K562 (cell line): Measurements from ENCODE around the gene PTPRC. TPM values are rescaled to one million over a fixed set of nuclear protein-coding genes. Genes with fewer than 3 reads are reported as not detected.

ENCODE experiments used
- ATAC-seq: fragments of 200-7000 bp; cut with Tn5 transposase; 3 replicates; pipeline ENCODE4 v1.9.1; 2020; ENCODE audit warnings: moderate library complexity
- BruUV-seq: library from RNA; stranded (reverse); fragments of 400-500 nt; replicated peaks from 2 replicates; lab custom pipeline; 2021; lab: Mats Ljungman, UMichigan
- CTCF ChIA-PET: fragments of 300-600 bp; formaldehyde crosslinking; extraction: SDS; loops from one replicate; lab custom pipeline; 2021; ENCODE audit warnings: low intra/inter-chr PET ratio; lab: Yijun Ruan, JAX
- POLR2A ChIA-PET: fragments of 300-600, 350-650 bp; sonication (Branson Sonifier 250); formaldehyde crosslinking; extraction: SDS; loops from one replicate; lab custom pipeline; 2021; ENCODE audit warnings: antibody characterized with exemption, inconsistent platforms; lab: Yijun Ruan, JAX
- DNase-seq, 4 experiments: peaks; one replicate each; pipeline versions ENCODE4 v3.0.0 to v3.0.0-alpha.2; 2011 to 2018; ENCODE audit warnings: low spot score in 3 of 4, mixed read lengths in 3 of 4; ENCODE audit errors: extremely low read depth in 1 of 4
- FAIRE-seq: peaks from 2 replicates; lab custom pipeline; 2011; peaks lifted over from hg19 to GRCh38; lab: Jason Lieb, UNC
- H2AFZ ChIP-seq: 2 replicates; pipeline ENCODE4 v1.6.0; 2011; ENCODE audit warnings: low read depth, low read length, control low read depth, inconsistent platforms
- H3K27ac ChIP-seq: fragments of 200-600 bp; 3 replicates; pipeline ENCODE4 v1.8.0; 2011; ENCODE audit warnings: low read depth, mild to moderate bottlenecking, control low read depth, inconsistent platforms, low read length, moderate library complexity, mixed read lengths; ENCODE audit errors: extremely low read depth
- H3K27me3 ChIP-seq, 2 experiments: fragments of 300-600 bp in 1 of 2; 2 replicates in 1 of 2; 3 replicates in 1 of 2; pipeline versions ENCODE4 v1.6.0 to v1.8.0; 2011; ENCODE audit warnings: inconsistent platforms in 2 of 2, low read length in 2 of 2, mild to moderate bottlenecking in 1 of 2, mixed read lengths in 1 of 2, moderate library complexity in 1 of 2; ENCODE audit not compliant: control insufficient read depth in 2 of 2, insufficient read depth in 2 of 2
- H3K36me3 ChIP-seq: fragments of 300-600 bp; 3 replicates; pipeline ENCODE4 v1.8.0; 2011; ENCODE audit warnings: mild to moderate bottlenecking, low read length, inconsistent platforms; ENCODE audit not compliant: control insufficient read depth, insufficient read depth
- H3K4me1 ChIP-seq, 2 experiments: fragments of 200-600 bp in 1 of 2; replicated peaks in 1 of 2; 2 replicates in 1 of 2; 3 replicates in 1 of 2; pipeline versions ENCODE4 v1.5.1 to v1.8.0; 2011; ENCODE audit warnings: inconsistent platforms in 2 of 2, low read length in 2 of 2, mild to moderate bottlenecking in 1 of 2, mixed read lengths in 1 of 2, moderate library complexity in 1 of 2; ENCODE audit not compliant: control insufficient read depth in 2 of 2, insufficient read depth in 2 of 2
- H3K4me2 ChIP-seq: 2 replicates; pipeline ENCODE4 v1.6.1; 2011; ENCODE audit warnings: low read length, control low read depth, inconsistent platforms, mixed read lengths; ENCODE audit not compliant: insufficient read depth
- H3K4me3 ChIP-seq: fragments of 200-600 bp; sonication (generic), shearing (Covaris generic); 2 replicates; pipeline ENCODE4 v1.5.1; 2016; ENCODE audit warnings: control low read depth, inconsistent platforms
- H3K79me2 ChIP-seq: fragments of 200-600 bp; 3 replicates; pipeline ENCODE4 v1.8.0; 2011; ENCODE audit warnings: low read length, inconsistent platforms; ENCODE audit not compliant: control insufficient read depth, insufficient read depth
- H3K9ac ChIP-seq, 2 experiments: 2 replicates each; pipeline versions ENCODE4 v1.6.0 to v1.6.1; 2011; ENCODE audit warnings: low read depth in 2 of 2, low read length in 2 of 2, control low read depth in 1 of 2, inconsistent platforms in 1 of 2, mild to moderate bottlenecking in 1 of 2, mixed read lengths in 1 of 2; ENCODE audit not compliant: insufficient read depth in 1 of 2
- H3K9me1 ChIP-seq: one replicate; pipeline ENCODE4 v1.6.0; 2011; ENCODE audit warnings: inconsistent platforms, mild to moderate bottlenecking, low read length, moderate library complexity; ENCODE audit not compliant: control insufficient read depth, insufficient read depth
- H3K9me3 ChIP-seq: replicated peaks from 2 replicates; pipeline ENCODE4 v1.5.1; 2011; ENCODE audit warnings: low read depth, low read length, inconsistent platforms; ENCODE audit not compliant: control insufficient read depth, insufficient read depth
- H4K20me1 ChIP-seq: replicated peaks from 2 replicates; pipeline ENCODE4 v1.6.1; 2011; ENCODE audit warnings: low read length, inconsistent platforms, mixed read lengths; ENCODE audit not compliant: control insufficient read depth, insufficient read depth
- ARID3B ChIP-seq: fragments of 250-450 bp; sonication (Bioruptor Pico); IDR thresholded peaks from 2 replicates; pipeline ENCODE4 v1.4.0; 2020; ENCODE audit warnings: borderline replicate concordance
- BHLHE40 ChIP-seq: IDR thresholded peaks from 2 replicates; pipeline ENCODE4 v1.6.1; 2011; ENCODE audit warnings: low read length, improper control_type of control experiment
- CBX5 ChIP-seq: IDR thresholded peaks from 2 replicates; pipeline ENCODE4 v1.6.1; 2014; ENCODE audit warnings: low read depth, borderline replicate concordance
- CCAR2 ChIP-seq: fragments of 200-400 bp; formaldehyde crosslinking; IDR thresholded peaks from 2 replicates; pipeline ENCODE4 v1.6.1; 2017; ENCODE audit warnings: mild to moderate bottlenecking, low read depth, low read length
- DPF2 ChIP-seq: fragments of 450-650 bp; IDR thresholded peaks from 2 replicates; pipeline ENCODE4 v1.6.1; 2016
- FOXK1 ChIP-seq: sonication (generic); formaldehyde crosslinking; IDR thresholded peaks from 2 replicates; pipeline ENCODE4 v1.8.0; 2022; ENCODE audit warnings: missing genetic modification reagents, mild to moderate bottlenecking, borderline replicate concordance
- KDM4B ChIP-seq, 2 experiments: fragments of 450-650 bp in 1 of 2; sonication (generic) in 1 of 2; IDR thresholded peaks; 2 replicates each; pipeline ENCODE4 v1.6.1; 2016 to 2017; ENCODE audit warnings: borderline replicate concordance in 2 of 2, antibody characterized with exemption in 1 of 2, low read depth in 1 of 2, mild to moderate bottlenecking in 1 of 2
- L3MBTL2 ChIP-seq: fragments of 450-650 bp; IDR thresholded peaks from 2 replicates; pipeline ENCODE4 v1.6.1; 2016; ENCODE audit warnings: mild to moderate bottlenecking, moderate library complexity
- MED1 ChIP-seq: sonication (generic); formaldehyde crosslinking; IDR thresholded peaks from 2 replicates; pipeline ENCODE4 v1.8.1; 2023; ENCODE audit warnings: missing genetic modification reagents, borderline replicate concordance
- NUFIP1 ChIP-seq: fragments of 450-650 bp; IDR thresholded peaks from 2 replicates; pipeline ENCODE4 v1.6.1; 2018; ENCODE audit not compliant: partially characterized antibody
- POLR2B ChIP-seq: fragments of 450-650 bp; IDR thresholded peaks from 2 replicates; pipeline ENCODE4 v1.6.1; 2018; ENCODE audit warnings: low read depth; ENCODE audit not compliant: partially characterized antibody
- SREBF1 ChIP-seq: fragments of 150-350 bp; IDR thresholded peaks from 2 replicates; pipeline ENCODE4 v1.6.1; 2014; ENCODE audit warnings: antibody characterized with exemption, low read depth, low read length, borderline replicate concordance
- SRSF3 ChIP-seq: fragments of 200-400 bp; formaldehyde crosslinking; IDR thresholded peaks from 2 replicates; pipeline ENCODE4 v1.6.1; 2016; ENCODE audit warnings: mild to moderate bottlenecking, low read length, moderate library complexity; ENCODE audit not compliant: insufficient read depth
- THRAP3 ChIP-seq: fragments of 450-650 bp; IDR thresholded peaks from 2 replicates; pipeline ENCODE4 v1.6.1; 2016; ENCODE audit warnings: mild to moderate bottlenecking, inconsistent platforms, borderline replicate concordance
- ZNF124 ChIP-seq: sonication (generic); formaldehyde crosslinking; IDR thresholded peaks from 2 replicates; pipeline ENCODE4 v1.8.1; 2022; ENCODE audit warnings: missing genetic modification reagents
- WGBS: fragments of 100-300 bp; shearing (Covaris generic); methylation state at CpG from one replicate; pipeline ENCODE4 v1.1.6; 2016; ENCODE audit warnings: low coverage, mixed read lengths; ENCODE audit not compliant: insufficient coverage; ENCODE audit errors: missing lambda C conversion rate; 5-methylcytosine and 5-hydroxymethylcytosine counted together
- in situ Hi-C: fragments of 300-500 bp; cut with MboI; formaldehyde crosslinking; loops from 4 replicates; pipeline ENCODE4 v1.15.0; 2018; ENCODE audit warnings: inconsistent platforms, mixed read lengths
- intact Hi-C: fragments of 100-400 bp; cut with micrococcal nuclease; formaldehyde crosslinking; loops from 2 replicates; pipeline ENCODE4 v1.14.2; 2022
- polyA plus RNA-seq, 8 experiments: library from polyadenylated mRNA; depleted of rRNA in 4 of 8; stranded (reverse) in 5 of 8; unstranded in 3 of 8; fragments of >200 nt; fragmentation: Nextera tagmentation in 2 of 8; fragmentation: Illumina TruSeq in 1 of 8; extraction: Ambion mirVana in 2 of 8; extraction: Trizol in 1 of 8; gene quantifications; 2 replicates each; pipeline versions ENCODE4 v1.2.1 to v1.2.3, GENCODE V29; 2011 to 2014; ENCODE audit warnings: inconsistent platforms in 1 of 8, missing spikeins in 1 of 8
- total RNA-seq, 7 experiments: library from RNA; depleted of rRNA in 6 of 7; stranded (reverse); fragments of >200 nt in 6 of 7; fragmentation: Illumina TruSeq in 2 of 7; extraction: Trizol in 2 of 7; gene quantifications; 2 replicates each; pipeline versions ENCODE4 v1.2.1 to v1.2.3, GENCODE V29; 2011 to 2021; ENCODE audit warnings: low replicate concordance in 1 of 7
- TF ChIP-seq, protein P1 (sequence below): sonication (generic); formaldehyde crosslinking; IDR thresholded peaks from 2 replicates; pipeline ENCODE4 v1.9.0; 2022; ENCODE audit warnings: mild to moderate bottlenecking, missing genetic modification reagents

PTPRC gene
- total and polyA plus RNA-seq, 9 of the 15 experiments (the other 6 are each of a cell fraction or from before 2014, with no cell fraction given) = 7.1 to 107 (median 62.9) TPM

DNA sequence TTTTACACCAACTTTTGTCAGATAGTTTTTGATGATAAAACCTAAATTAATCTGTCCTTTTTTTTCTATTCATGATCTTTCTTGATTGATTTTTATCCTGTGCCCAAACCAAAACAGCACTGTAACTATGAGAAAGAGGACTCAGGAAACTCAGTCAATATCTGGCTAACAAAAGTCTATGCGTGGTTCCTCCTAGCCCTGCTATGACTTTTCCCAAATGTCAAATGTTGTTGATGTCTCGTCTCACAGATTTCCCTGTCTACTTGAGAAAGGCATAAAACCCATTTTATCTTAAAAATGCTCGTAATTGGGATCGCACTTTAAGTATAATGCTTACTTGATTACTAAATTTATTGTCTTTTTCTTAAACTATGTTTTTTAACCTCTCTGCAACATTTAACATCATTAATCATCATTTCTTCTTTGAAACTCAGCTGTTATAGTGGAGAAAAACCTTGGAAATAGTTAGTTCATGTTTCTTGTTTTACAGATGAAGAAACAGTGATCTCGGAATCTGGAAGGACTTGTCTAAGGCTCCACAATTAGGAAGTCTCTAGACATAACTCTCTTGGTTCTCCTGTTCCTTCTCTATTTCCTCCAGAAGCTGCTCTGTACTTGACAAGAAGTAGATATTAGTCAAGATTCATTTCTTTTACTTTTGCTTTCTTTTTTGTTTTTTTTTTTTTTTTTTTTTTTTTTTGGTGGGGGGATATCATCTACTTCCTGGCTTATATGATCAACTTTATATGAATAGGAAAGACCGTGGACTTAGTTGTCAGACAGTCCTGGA is 26.2 kb upstream of the PTPRC start:
- H3K4me1 ChIP-seq = peaks cover 0 to 9% of the 10 kb centered on the region in 2 experiments; a peak in 3 of 5 replicates
- H3K4me3 ChIP-seq = no peak overlapping the region
- 42% methylated on average over 6 of the region's 6 CpGs for WGBS
- H3K4me2 ChIP-seq = no peak overlapping the region
- in situ Hi-C loops = no loop called here
- ChIA-PET POLR2A (no interaction called here), CTCF (no interaction called here)
- intact Hi-C loops = no loop called here
- no peaks in the 10 kb centered on the region for H3K9me1 ChIP-seq
- H3K27ac ChIP-seq = no peak overlapping the region
- no peaks in the 10 kb centered on the region for H4K20me1 ChIP-seq
- no peak overlapping the region for H3K9ac ChIP-seq
- ATAC-seq (no peak), DNase-seq (no peak)
- H2AFZ ChIP-seq = peak overlapping the region; percentile 52
- no peaks in the 10 kb centered on the region for H3K79me2 ChIP-seq
- H3K36me3 ChIP-seq = no peaks in the 10 kb centered on the region
- no peaks in the 10 kb centered on the region for H3K27me3 ChIP-seq
- no peak for TF ChIP-seq BHLHE40
- TF ChIP-seq ZNF124 = no peak
- no peak for TF ChIP-seq FOXK1 (CRISPR knock-in tag)
- TF ChIP-seq L3MBTL2 = no peak
- TF ChIP-seq POLR2B = no peak
- TF ChIP-seq, protein P1, sequence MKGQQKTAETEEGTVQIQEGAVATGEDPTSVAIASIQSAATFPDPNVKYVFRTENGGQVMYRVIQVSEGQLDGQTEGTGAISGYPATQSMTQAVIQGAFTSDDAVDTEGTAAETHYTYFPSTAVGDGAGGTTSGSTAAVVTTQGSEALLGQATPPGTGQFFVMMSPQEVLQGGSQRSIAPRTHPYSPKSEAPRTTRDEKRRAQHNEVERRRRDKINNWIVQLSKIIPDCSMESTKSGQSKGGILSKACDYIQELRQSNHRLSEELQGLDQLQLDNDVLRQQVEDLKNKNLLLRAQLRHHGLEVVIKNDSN (CRISPR knock-in tag) = no peak
- TF ChIP-seq CCAR2 = no peak
- no peak for TF ChIP-seq CBX5
- TF ChIP-seq MED1 (CRISPR knock-in tag) = no peak
- no peak for TF ChIP-seq ARID3B (CRISPR knock-in tag)
- no peak for TF ChIP-seq NUFIP1
- TF ChIP-seq DPF2 = no peak
- TF ChIP-seq THRAP3 = no peak
- TF ChIP-seq KDM4B (IDR thresholded peaks at IDR 0.05; ENCODE audit: borderline replicate concordance in 2 of 2, low read depth in 1 of 2) = no peak
- TF ChIP-seq SREBF1 = no peak
- no peak for TF ChIP-seq SRSF3
- TF ChIP-seq, all 486 proteins: peak for 0
- no peak for FAIRE-seq
- no TSS peak for BruUV-seq
- no peaks in the 10 kb centered on the region for H3K9me3 ChIP-seq
